Suprapubic skin (tissue), 3 donors: ENCODE results near the gene TCF20.

Experiments used
- CTCF ChIP-seq, 2 donors: fragments of 200-600 bp in 1 of 2; fragments of 450-650 bp in 1 of 2; sonication (generic) in 1 of 2; IDR thresholded peaks; one replicate each; pipeline ENCODE4 v1.5.1; 2016 to 2019; ENCODE audit warnings: antibody characterized with exemption in 2 of 2, mild to moderate bottlenecking in 1 of 2, moderate library complexity in 1 of 2
- POLR2A ChIP-seq, 2 donors: fragments of 450-650 bp; IDR thresholded peaks; one replicate each; pipeline ENCODE4 v1.6.1; 2017; ENCODE audit warnings: antibody characterized with exemption in 2 of 2, mild to moderate bottlenecking in 2 of 2, moderate library complexity in 2 of 2

GRCh38 chr22:42284202-42284591, 13.7 kb upstream of the TCF20 start:
- TF ChIP-seq CTCF (IDR thresholded peaks at IDR 0.05) (no peak), POLR2A (IDR thresholded peaks at IDR 0.05) (no peak)
